Activated CD4-positive, alpha-beta T cell treated with anti-CD3 and anti-CD28 coated beads, Interleukin-2, amount 50 U/mL, for 1 hour (primary cell): Measurements from ENCODE around the gene RXRA.

Source experiments
- DNase-seq: peaks from one replicate; pipeline ENCODE4 v3.0.0-alpha.2; 2020

RXRA gene

DNA sequence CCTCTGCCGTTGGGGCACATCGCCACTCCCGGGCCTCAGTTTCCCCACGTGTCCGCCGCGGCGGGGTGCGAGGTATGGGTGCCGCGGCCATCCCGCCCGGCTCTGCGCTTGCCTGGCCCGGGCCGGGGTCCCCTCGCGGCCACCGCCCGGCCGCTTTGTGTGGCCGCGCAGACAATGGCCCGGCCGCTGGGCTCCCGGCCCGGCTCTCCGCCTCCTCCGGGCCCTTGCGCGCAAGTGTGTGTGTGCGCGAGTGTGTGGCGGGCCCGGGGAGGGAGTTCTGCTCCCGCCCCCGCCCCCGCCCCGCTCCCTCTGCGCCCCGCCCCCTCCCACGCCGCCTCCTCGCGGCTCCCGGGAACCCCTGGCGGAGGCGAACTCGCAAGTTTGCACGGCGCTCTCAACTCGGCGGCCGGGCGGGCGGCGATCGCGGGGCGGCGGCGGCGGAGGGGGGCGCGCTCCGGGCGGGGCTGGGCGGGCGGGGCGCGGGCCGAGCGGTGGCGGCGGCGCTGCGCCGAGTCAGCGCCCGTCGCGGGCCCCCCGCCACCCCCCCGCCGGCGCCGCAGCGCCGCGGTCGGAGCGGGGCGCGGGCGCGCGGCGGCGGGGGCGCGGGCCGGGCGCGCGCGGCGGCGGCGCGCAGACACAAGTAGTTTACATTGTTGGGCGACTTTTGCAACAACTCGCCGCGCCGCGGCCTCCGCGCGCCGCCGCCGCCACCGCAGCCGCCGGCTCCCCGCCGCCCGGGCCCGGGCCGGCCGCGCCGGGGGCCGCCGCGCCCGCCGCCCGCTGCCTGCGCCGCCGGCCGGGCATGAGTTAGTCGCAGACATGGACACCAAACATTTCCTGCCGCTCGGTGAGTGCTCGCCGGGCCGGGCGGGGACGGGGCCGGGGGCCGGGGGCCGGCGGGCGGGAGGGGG lies at the start of gene RXRA:
Gene RXRA (plus strand): TSS at position 643 of the 911 bp plus-strand sequence. CDS start 177 bp downstream, at position 820.
- DNase-seq, result peak; percentile 69

GRCh38 chr9:134278286-134278685 lies 48.0 kb upstream of the RXRA start:
- no peak for DNase-seq

GRCh38 chr9:134278974-134279640 lies 47.1 kb upstream of the RXRA start:
- no peak for DNase-seq

DNA sequence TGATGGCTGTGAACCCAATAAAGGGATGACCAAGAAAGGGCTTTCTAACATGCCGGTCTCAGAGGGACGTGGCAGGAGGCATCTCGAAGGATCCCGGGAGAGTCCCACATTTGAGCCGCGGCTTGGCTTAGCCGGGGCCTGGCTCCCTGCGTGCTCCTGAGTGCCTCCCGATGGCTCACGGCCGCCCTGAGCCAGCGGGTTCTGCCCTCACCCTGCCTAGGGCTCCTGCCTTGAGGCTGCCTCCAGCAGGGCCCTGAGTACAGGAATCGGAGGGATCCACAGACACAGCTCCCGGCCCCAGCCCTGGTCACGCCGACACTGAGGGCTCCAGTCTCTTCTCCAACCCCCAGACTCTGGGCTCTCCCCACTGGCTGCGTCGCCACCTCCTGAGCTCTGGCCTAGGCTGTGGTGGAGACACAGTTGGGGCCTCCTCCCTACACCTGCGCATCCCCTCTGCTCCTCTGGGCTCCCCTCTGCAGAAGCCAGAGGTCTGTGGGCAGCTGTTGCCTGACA lies 44.1 kb upstream of the RXRA start:
- no peak for DNase-seq

DNA sequence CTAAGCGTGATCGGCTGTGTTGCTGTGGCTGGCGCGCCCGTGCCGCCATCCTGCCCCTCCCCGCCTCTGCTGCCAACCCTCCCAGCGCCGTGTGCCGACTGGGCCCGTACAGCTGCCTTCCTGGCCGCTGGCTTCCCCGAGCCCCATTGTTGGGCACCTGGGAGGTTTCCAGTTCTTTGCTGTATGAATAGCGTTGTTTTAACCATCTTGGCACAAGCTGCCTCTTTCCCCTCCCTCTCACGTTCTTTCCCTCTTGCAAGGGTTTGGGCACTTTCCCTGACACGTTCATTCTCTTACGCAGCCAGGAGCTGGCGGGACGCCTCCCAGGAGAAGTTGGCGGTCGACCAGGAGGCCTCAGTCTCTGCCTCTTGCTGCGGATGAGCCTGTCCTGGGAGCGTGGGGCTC lies 43.1 kb upstream of the RXRA start:
- DNase-seq, result no peak

DNA sequence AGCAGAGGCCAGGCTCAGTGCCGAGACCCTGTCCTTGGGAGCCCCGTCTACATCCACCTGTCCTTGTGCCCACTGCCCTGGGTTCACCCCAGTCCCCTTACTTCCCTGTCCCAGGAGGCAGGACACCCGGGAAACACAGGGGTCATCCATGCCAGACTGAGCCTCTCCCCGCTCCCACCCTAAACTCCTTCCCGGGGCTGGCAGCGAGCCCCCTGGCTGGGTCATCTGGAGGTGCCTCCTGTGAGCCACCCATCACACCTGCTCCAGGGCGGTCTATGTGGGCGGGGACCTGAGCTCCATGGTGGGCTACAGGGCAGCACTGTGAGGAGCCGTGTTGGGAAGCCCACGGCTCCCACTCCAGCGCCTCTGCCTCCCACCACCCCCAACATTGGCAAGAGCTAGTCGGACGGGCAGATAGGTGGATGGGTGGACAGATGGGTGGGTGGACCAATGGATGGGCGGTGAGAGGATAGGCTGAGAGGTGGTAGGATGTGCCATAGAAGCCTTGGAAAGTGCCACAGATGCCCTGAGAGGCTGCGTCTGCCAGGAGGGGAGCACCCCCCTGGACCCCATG lies 42.5 kb upstream of the RXRA start:
- DNase-seq, result no peak

DNA sequence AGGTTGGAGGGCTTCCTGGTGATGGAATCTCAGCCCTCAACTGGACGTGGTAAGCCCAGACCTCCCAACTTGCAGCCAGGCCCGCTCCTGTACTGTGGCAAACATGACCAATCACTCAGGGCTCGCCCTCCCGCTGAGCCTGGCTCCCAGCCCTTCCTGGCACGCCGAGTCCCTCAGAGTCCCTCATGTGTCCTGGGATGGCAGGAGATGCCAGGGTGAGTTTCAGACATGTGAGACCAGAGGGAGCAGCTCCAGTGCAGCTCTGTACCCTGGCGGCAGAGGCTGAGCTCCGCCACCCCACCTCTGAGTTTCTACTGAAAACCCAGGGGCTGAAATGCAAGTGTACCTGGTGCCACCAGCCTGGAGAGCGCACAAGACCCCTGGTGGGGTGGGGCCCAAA lies 42.0 kb upstream of the RXRA start:
- DNase-seq, result no peak

DNA sequence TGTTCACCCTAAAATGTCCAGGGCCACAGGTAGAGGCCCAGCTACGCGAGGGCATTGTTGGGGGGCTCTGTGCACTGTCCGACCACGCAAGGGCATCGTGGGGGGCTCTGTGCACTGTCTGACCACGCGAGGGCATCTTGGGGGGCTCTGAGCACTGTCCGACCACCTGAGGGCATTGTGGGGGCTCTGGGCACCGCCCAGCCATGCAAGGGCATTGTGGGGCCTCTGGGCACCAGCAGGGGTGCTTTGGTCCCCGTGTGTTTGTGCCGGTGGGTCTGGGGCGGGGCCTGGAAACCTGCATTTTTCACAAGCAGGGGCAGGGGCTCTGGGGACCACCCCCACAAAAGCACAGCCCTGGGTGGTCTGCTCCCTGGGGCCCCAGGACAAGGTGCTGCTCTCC lies 41.5 kb upstream of the RXRA start:
- DNase-seq, result no peak

DNA sequence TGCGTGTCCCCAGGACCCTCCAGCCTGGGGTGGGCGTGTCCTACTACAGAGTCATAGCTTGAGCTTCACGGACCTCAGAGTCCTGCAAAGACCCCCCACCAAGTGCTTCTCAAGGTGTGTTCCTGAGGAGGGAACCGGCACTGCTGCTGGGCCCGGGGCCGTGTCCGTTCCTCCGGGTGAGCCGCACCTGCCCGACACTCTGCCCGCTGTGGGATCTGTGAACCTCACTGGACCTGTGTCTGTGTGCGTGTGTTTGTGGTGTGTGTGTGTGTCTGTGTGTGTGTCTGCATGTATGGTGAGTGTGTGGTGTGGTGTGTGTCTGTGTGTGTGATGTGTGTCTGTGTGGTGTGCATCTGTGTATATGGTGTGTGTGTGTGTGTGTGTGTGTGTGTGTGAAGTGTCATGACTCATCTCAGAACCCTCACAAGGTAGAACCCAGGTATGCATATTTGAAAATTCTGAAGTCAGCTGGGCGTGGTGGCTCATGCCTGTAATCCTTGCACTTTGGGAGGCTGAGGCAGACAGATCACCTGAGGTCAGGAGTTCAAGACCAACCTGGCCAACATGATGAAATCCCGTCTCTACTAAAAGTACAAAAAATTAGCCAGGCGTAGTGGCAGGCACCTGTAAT lies 40.9 kb upstream of the RXRA start:
- DNase-seq, result no peak

GRCh38 chr9:134286471-134287245 lies 39.6 kb upstream of the RXRA start:
- no peak for DNase-seq

- no peak for DNase-seq
These were observed 38.4 kb upstream of the RXRA start for GRCh38 chr9:134287591-134288491.

GRCh38 chr9:134288746-134289145 lies 37.5 kb upstream of the RXRA start:
- no peak for DNase-seq

GRCh38 chr9:134289241-134289875 lies 36.9 kb upstream of the RXRA start:
- no peak for DNase-seq

- no peak for DNase-seq
These were observed 35.4 kb upstream of the RXRA start for GRCh38 chr9:134290603-134291451.

- no peak for DNase-seq
These were observed 34.8 kb upstream of the RXRA start for GRCh38 chr9:134291452-134291881.

GRCh38 chr9:134291961-134292871 lies 34.0 kb upstream of the RXRA start:
- no peak for DNase-seq

GRCh38 chr9:134293031-134293521 lies 33.2 kb upstream of the RXRA start:
- DNase-seq, result no peak

GRCh38 chr9:134293611-134294152 lies 32.6 kb upstream of the RXRA start:
- DNase-seq, result no peak
